HG03025 (cell line): Measurements from ENCODE around the gene CDH13.

Experiments
- ATAC-seq: cut with Tn5 transposase; IDR thresholded peaks from one replicate; pipeline ENCODE4 v1.9.1; 2021; ENCODE audit warnings: mild to moderate bottlenecking, moderate library complexity; ENCODE audit not compliant: unreplicated experiment, low FRiP score

Gene CDH13

DNA sequence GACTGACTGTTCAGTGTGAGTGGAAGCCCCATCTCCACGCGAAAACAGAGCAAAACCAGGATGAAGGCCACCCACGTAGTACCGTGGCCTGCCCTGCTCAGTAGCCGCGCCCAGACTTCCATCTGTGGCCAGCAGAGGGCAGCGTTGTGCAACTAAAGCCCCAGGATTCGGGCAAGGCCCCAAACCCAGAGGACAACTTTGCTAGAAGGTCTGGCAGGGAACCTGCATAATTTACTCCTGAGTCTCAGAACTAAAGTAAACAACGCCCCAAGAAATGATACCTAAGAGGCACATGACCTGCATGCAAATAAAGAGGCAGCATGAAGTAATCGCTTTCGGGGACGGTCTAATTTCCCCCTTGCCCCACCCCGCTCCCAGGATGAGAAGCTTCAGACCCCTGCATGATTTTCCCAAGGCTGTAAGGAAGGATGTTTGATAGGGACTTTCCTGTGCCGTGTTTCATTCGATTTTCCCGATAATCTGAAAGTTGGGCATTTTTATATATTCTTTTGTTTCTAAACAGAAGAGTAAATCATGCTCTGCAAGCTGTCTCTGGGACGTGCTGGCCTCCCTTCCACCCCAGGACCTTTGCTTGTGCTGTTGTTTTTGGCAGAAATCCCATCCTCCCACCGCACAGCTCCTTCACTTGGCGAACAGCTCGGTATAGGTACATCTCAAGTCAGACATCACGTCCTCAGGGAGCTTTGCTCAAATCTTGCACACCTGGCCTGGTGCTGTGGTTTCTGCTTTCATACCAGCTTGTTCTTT lies 1199.6 kb downstream of the CDH13 start:
- ATAC-seq, result no peak

DNA sequence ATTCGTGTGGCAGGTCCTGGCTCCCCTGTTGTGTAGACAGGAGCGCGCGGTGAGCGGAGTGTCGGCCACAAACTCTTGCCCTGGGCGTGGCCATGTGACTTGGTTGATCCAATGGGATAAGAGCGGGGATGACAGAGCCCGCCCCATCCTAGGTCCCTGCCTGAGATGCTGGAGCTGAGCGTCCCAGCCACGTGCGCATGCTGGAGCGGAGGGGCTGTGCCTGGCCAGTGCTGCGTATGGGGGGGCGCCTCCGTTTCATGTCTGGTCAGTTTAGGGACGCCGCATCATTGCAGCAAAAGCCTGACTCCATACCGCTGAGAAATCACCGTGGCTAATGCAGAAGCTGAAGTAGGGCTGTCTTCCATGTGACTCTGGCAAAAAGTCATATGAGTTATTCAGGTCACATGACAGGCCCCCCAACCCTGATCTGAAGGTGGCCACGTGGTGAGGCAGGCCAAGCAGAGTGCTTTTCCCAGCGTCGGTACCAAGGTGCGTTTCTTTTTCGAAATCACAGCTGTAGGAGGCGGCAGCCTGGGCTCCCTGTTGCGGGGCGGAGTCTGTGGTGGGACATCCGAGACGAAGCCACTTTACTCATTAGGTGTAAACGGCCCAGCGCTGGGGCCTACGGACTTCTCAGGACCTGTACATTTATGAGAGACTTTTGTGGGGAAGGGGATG lies 1203.5 kb downstream of the CDH13 start:
- ATAC-seq, result no peak

DNA sequence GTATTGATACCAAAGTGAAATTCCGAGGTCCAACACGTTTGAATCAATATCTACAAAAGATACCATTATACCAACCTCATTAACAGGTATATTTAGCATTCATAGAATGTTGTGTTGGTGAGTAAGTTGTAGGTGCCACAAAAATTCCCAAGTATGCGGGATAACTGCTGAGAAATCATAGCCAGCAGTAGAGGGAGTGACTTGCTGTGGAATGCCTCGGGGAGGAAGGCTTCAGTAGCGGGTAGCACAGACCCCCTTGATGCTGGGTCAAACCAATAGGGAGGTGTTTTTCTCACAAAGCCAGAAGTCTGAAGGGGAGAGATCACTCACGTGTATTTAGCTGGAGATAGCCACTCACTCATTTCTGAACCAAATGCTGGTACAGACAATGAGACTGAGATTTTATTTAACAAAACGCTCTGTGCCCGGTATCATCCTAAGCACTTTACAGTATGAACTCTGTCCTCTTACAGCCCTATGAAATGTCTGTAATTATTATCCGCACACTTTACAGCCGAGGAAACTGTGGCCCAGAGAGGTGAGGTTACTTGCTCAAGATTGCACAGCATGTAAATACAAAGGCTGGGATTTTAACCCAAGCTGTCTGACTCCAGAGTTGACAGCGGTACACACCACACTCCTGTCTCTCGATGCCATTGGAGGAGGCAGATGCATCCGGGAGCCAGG lies 1204.1 kb downstream of the CDH13 start:
- ATAC-seq, result no peak

DNA sequence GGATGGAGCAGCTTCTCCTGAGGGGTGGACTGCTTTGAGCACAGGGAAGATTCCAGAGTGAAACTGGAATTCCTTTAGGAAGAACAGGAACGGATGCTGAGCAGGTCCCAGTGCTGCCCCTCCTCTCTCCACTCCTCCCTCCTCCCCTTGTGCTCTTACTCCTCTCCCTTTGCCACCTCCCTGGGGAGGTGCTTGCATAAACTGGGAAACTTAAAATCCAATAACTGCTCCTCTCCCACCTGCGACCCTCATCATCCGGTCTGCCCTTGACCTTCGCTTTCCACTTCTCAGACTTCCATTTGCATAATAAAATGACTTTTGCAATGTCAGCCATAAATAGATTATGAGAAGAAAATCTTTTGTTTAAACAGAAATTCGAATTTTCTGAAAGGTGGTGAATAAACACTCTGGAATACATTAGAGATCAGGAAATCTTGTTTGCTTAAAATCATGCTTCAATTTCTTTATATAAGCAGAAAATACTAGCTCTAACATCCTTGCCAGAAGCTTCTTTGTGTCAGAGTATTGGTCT lies 1204.8 kb downstream of the CDH13 start:
- ATAC-seq, result no peak

DNA sequence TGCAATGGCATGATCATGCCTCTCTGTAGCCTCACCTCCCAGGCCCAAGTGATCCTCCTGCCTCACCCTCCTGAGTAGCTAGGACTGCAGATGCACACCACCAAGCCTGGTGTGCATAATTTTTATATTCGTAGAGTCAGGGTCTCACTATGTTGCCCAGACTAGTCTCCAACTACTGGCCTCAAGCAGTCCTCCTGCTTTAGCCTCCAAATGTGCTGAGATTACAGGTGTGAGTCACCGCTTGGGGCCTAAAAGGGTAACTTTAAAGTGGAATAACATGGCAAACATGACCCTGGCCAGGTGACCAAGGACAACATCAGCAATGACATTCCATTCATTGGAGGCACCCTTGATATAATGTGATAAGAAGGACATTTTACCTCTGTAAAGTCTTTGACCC lies 1207.2 kb downstream of the CDH13 start:
- ATAC-seq, result no peak

DNA sequence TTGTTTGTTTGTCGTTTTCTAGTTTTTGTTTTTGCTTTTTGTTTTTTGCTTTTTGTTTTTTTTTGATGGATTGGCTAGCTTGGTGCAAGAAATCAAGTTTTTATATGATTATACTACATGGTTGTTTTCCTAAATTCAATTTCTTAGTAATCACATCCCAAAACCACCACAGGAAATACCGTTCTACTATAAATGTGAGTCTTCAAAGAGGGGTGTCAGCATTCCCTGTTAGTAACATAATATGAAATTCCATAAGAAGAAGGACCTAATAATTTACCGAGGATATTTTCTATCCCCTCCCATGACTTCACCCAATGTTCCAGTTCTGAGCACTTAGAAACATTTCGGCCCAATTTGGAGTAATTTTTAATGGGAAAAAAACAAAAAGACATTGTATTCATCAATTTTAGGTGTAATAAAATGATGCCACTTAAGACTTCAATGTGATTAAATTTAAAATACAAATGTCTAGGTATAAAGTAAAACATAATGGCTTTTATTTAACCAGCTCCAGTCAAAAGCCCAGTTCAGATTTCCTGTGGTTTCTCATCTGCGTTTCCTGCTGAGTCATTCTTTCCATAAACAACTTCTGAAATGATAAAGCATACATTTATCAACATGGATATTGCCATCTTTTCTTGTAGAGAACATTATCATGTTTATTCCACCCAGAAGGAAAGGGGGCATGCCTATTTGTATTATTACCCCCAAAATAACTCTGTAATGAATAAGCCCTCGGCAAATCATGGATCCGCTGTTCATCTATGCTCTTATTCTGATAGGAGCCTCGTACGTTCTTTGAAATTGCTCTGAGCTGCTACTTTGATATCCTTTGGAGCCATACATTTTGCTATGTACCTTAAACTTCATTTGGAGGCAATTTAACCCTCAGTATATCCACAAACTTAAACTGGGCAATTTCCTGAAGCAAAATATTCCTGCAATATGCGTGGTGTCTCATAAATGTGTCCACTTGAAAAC lies 1209.1 kb downstream of the CDH13 start:
- no peak for ATAC-seq

DNA sequence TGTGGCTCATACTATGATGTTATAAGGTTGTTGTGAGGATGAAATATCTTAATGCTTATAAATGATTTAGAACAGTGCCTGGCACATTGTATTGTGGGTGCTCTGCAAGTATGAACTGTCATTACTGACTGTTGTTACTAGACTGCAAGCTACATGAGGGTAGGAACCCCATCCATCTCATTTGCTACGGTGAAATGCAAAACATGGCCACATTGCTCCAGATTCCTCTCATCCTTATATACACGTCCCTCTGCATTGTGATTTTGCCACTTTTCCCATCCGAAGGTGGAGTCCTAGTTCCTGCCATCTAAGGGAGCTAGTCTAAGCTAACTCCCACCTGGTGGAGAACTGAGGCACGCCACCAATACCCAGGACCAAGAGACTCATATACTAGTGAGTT lies 1210.8 kb downstream of the CDH13 start:
- ATAC-seq, result no peak

DNA sequence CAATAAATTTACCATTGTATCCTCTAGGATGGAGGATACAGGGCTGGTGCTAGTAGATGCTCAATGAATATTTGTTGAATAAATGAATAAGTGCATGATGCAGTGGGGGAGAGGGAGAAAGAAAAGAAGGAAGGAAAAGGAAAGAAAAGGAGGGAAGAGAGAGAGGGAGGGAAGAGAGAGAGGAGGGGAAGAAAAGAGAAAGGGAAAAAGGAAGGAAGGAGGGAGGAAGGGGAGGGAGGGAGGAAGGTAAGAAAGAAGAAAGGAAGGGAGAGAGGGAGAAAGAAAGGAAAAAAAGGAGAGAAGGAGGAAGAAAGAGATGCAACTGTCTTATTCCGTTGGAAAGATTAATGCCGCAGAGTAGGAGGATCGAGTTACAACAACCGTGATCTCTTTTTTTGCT lies 1211.4 kb downstream of the CDH13 start:
- no peak for ATAC-seq

DNA sequence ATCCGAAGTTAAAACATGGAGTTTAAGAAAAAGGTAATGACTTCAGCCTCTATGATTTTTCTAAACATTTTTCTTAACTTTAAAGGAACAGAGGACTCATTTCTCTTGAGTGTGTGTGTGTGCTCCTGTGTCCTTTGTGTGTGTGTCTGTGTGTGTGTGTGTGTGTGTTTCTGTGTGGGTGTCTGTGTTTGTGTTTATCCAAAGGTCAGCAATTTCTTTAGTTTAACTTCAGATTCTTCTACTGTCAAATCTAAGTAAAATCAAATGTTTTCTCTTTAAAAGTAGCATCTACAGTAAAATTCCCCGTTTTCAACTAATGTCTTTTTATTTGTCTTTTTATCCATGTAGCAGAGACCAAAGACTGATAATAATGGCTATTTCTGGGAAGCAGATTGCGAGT lies 1212.8 kb downstream of the CDH13 start:
- ATAC-seq, result no peak

DNA sequence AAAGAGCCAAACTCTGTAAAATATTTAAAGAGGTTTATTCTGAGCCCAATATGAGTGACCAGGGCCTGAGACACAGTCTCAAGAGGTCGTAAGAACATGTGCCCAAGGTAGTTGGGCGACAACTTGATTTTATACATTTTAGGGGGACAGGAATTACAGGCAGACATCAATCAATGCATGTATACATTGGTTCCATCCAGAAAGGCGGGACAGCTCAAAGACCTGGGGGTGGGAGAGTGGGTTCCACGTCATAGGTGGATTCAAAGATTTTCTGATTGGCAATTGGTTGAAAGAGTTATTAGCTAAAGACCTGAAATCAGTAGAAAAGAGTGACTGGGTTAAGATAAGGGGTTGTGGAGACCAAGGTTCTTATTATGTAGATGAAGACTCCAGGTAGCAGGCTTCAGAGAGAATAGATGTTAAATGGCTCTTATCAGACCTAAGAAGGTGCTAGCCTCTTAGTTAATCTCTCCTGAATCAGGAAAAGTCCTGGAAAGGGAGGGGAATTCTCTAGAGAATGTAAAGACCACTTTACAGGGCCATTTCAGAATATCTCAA lies 1213.4 kb downstream of the CDH13 start:
- ATAC-seq, result no peak

DNA sequence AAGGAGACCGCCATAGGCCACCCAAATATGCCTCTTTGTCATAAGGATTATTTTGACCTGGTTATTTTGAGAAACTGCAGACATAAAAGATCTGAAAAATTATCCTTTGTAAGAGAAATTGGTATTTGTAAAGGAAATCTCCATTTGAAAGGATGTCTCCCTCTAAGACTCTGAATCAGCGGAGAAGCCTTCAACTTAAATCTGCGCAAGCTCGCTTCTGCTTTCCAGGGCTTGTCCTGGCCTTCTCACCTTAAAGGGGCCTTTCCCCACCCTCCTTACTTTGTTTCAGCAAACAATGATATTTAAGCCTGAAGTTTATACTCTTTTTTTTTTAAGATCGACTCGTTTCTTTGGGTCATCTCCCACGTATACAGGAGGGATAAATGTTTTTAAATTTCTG lies 1215.5 kb downstream of the CDH13 start:
- no peak for ATAC-seq

DNA sequence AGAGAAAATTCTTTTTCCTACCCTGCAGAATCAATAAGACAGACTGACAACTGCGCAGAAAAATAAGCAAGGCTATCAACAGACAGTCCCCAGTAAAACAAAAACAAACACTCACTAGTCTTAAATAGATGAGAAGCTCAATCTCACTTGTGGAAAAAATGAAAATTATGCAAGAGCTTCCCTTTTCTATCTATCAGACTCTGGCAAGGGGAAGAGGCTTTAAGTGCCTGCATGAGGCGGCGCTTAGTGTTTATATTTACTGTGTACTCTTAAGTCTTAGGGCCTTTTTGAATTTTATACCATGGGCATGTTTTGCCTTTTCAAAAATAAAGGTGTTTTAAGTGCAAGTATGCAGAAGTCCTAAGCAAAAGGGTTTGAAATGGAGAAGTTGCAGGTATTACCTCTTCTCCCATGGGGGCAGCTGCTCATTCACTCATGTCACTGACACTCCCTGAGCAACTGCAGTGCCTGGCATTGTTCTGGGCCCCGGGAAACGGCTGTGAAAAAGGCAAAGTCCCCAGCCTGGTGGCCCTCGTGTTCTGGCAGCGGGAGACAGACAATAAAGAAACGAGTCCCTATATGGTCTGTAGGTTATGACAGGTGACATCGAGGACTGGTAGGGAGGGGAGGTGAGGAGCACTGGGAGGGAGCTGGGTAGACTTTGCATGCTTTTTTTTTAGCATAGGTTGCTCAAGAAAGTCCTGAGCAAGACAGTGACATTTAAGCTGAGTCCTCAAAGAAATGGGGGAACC lies 1216.2 kb downstream of the CDH13 start:
- no peak for ATAC-seq

DNA sequence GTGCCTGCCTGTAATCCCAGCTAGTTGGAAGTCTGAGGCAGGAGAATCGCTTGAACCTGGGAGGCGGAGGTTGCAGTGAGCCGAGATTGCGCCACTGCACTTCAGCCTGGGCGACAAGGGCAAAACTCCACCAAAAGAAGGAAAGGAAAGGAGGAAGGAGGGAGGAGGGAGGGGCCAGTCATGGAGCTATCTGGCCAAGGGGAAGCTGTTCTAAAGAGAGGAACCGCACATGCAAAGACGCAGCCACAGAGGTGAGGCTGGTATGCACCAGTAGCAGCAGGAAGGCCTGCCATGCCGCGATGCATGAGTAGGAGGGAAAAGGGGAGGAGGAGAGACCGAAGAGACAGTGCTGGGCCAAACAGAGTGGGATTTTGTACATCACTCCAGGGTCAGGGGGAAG lies 1216.9 kb downstream of the CDH13 start:
- ATAC-seq, result no peak

DNA sequence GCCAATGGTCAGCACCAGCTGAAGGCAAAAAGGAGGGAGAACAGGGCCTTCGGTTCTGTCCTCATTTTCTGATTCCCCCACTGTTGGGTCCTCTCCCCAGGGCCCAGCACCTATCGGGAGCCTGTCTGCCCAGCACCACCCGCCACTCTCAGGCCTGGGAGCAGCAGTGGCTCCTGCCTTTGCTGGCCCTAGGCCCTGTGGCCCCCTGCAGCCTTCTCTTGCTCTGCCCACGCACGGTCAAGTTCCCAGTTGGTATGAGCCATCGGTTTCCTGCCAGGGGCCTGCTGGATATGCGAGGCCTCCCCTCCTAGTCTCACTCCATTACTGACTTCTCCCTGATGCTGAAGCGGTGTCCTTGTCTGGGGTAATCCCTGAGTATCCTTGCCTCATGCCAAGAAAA lies 1218.5 kb downstream of the CDH13 start:
- ATAC-seq, result no peak

DNA sequence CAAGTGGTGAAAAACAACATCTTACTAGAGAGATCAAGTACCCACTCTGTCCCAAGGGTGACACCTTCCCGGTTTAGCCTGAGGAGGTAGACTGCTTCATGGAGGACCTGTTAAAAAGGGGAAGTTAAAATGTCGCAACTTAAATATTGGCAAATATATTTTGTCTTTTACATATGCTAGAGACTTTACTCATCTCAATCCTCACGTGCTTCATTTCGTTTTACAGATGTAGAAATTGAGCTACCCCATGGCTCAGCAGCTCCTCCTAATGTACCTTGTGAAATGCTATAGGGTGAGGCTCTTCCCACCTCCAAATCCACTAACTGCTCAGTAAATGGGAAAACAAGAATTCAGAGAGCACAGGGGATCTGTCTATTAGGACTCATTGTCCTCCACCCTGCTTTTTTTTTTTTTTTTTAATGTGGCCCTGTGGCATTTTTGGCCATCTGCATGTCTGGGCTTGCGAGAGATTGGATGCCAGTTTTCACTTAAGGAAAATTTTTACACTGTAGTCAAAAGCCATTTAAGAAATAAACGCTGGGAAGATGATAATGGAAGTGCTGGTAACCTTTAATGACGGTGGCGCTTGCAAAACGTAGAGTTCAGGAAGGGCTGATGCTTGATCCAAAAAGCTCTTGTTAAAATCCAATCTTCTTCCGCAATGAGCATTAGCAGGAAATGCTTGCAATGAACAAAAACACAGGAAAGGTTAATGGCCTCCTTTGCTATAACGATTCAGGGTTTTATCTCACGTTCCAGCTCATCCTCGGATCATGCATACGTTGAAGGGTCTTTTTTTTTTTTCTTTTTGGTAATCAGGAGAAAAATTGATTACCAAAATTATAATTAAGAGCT lies 1220.8 kb downstream of the CDH13 start:
- ATAC-seq, result no peak

DNA sequence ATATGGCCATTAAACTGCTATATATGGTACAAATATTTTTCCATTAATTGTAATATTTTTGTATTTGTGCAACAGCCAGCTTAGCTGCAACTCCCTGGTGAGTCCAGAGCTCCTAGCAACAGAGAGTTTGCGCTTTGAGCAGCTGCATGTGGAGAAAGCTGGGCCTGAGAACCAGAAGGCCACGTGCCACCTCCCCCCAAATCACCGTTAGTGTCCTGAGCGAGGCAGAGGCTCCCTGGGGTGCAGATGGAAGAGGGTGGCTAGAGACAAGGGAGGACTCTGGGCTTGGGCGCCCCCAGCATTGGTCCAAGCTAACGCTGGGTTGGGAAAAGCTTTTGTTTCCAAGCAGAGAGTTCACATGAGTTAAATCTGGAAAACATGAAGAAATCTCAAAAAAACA lies 1222.7 kb downstream of the CDH13 start:
- no peak for ATAC-seq
